ENCODE results near the gene COPZ1. TPM values are rescaled to one million over a fixed set of nuclear protein-coding genes. Genes with fewer than 3 reads are reported as not detected.
A peak's percentile ranks its signal among the peaks of the same experiment; 100 is the strongest.

COPZ1 gene
- total and polyA plus RNA-seq, 9 of the 15 experiments (the other 6 are each of a cell fraction or from before 2014, with no cell fraction given), result 137 to 487 (median 233) TPM

GRCh38 chr12:54306925-54307741 is 17.8 kb upstream of the COPZ1 start (continued):
- TF ChIP-seq TAF15 (IDR thresholded peaks at IDR 0.05; ENCODE audit: low read depth, low read length) (no peak), NR2C2 (CRISPR knock-in tag; IDR thresholded peaks at IDR 0.05) (no peak), NR2C2 (tag; IDR thresholded peaks at IDR 0.05) (0 out of 2 replicates have a peak, but pooled peaks have one; percentile 30), ZNF324 (CRISPR knock-in tag; IDR thresholded peaks at IDR 0.05) (no peak), MEF2D (tag; conservative IDR thresholded peaks at IDR 0.05; ENCODE audit: low read depth) (no peak), STAT5B (CRISPR knock-in tag; IDR thresholded peaks at IDR 0.05) (no peak), MCM5 (IDR thresholded peaks at IDR 0.05; ENCODE audit: low read depth) (no peak), NCOA4 (IDR thresholded peaks at IDR 0.05; ENCODE audit: partially characterized antibody) (no peak), L3MBTL2 (IDR thresholded peaks at IDR 0.05) (peak; percentile 53), C11orf30 (IDR thresholded peaks at IDR 0.05; ENCODE audit: low read depth) (no peak), SIRT6 (IDR thresholded peaks at IDR 0.05; ENCODE audit: low read depth, low read length) (no peak), ADNP (tag; IDR thresholded peaks at IDR 0.05) (no peak), FUS (optimal IDR thresholded peaks at IDR 0.05; ENCODE audit: low read depth, low read length) (no peak), HES1 (IDR thresholded peaks at IDR 0.05; ENCODE audit: low read depth) (no peak)
- TF ChIP-seq, protein P1, sequence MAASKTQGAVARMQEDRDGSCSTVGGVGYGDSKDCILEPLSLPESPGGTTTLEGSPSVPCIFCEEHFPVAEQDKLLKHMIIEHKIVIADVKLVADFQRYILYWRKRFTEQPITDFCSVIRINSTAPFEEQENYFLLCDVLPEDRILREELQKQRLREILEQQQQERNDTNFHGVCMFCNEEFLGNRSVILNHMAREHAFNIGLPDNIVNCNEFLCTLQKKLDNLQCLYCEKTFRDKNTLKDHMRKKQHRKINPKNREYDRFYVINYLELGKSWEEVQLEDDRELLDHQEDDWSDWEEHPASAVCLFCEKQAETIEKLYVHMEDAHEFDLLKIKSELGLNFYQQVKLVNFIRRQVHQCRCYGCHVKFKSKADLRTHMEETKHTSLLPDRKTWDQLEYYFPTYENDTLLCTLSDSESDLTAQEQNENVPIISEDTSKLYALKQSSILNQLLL (CRISPR knock-in tag; IDR thresholded peaks at IDR 0.05; ENCODE audit: borderline replicate concordance), result no peak
- TF ChIP-seq, protein P2, sequence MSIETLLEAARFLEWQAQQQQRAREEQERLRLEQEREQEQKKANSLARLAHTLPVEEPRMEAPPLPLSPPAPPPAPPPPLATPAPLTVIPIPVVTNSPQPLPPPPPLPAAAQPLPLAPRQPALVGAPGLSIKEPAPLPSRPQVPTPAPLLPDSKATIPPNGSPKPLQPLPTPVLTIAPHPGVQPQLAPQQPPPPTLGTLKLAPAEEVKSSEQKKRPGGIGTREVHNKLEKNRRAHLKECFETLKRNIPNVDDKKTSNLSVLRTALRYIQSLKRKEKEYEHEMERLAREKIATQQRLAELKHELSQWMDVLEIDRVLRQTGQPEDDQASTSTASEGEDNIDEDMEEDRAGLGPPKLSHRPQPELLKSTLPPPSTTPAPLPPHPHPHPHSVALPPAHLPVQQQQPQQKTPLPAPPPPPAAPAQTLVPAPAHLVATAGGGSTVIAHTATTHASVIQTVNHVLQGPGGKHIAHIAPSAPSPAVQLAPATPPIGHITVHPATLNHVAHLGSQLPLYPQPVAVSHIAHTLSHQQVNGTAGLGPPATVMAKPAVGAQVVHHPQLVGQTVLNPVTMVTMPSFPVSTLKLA (conservative IDR thresholded peaks at IDR 0.05), result peak in 1 of 2 experiments; percentile 56; a peak in 2 of 4 replicates
- TF ChIP-seq, protein P3, sequence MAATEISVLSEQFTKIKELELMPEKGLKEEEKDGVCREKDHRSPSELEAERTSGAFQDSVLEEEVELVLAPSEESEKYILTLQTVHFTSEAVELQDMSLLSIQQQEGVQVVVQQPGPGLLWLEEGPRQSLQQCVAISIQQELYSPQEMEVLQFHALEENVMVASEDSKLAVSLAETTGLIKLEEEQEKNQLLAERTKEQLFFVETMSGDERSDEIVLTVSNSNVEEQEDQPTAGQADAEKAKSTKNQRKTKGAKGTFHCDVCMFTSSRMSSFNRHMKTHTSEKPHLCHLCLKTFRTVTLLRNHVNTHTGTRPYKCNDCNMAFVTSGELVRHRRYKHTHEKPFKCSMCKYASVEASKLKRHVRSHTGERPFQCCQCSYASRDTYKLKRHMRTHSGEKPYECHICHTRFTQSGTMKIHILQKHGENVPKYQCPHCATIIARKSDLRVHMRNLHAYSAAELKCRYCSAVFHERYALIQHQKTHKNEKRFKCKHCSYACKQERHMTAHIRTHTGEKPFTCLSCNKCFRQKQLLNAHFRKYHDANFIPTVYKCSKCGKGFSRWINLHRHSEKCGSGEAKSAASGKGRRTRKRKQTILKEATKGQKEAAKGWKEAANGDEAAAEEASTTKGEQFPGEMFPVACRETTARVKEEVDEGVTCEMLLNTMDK (IDR thresholded peaks at IDR 0.05; ENCODE audit: borderline replicate concordance, insufficient read depth, low read depth, low read length, poor library complexity, severe bottlenecking), result no peak
- TF ChIP-seq, protein P4, sequence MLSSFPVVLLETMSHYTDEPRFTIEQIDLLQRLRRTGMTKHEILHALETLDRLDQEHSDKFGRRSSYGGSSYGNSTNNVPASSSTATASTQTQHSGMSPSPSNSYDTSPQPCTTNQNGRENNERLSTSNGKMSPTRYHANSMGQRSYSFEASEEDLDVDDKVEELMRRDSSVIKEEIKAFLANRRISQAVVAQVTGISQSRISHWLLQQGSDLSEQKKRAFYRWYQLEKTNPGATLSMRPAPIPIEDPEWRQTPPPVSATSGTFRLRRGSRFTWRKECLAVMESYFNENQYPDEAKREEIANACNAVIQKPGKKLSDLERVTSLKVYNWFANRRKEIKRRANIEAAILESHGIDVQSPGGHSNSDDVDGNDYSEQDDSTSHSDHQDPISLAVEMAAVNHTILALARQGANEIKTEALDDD (IDR thresholded peaks at IDR 0.05), result peak; percentile 88
